IPS-18a (cell line): Measurements from ENCODE around the gene C1QL4.
A peak's percentile ranks its signal among the peaks of the same experiment; 100 is the strongest.
"Not testable (repeated sequence)": the region's sequence is repeated elsewhere in the genome, so short reads cannot be mapped to it uniquely, and the experiment has no call there.

ENCODE experiments used
- H3K27ac ChIP-seq: one replicate; pipeline ENCODE4 v1.5.1; 2013; ENCODE audit warnings: low read length
- H3K27me3 ChIP-seq: one replicate; pipeline ENCODE4 v1.6.1; 2013; ENCODE audit warnings: mild to moderate bottlenecking, low read length; ENCODE audit not compliant: control insufficient read depth, insufficient read depth
- H3K36me3 ChIP-seq: one replicate; pipeline ENCODE4 v1.6.1; 2013; ENCODE audit warnings: low read depth, low read length; ENCODE audit not compliant: control insufficient read depth
- H3K4me1 ChIP-seq: one replicate; pipeline ENCODE4 v1.6.1; 2013; ENCODE audit warnings: low read depth, low read length; ENCODE audit not compliant: control insufficient read depth
- H3K4me3 ChIP-seq: one replicate; pipeline ENCODE4 v1.5.1; 2013; ENCODE audit warnings: low read length
- H3K9ac ChIP-seq: one replicate; pipeline ENCODE4 v1.6.1; 2013; ENCODE audit warnings: mild to moderate bottlenecking, low read length, moderate library complexity
- H3K9me3 ChIP-seq: one replicate; pipeline ENCODE4 v1.6.1; 2013; ENCODE audit warnings: low read depth, low read length; ENCODE audit not compliant: control insufficient read depth

C1QL4 gene

DNA sequence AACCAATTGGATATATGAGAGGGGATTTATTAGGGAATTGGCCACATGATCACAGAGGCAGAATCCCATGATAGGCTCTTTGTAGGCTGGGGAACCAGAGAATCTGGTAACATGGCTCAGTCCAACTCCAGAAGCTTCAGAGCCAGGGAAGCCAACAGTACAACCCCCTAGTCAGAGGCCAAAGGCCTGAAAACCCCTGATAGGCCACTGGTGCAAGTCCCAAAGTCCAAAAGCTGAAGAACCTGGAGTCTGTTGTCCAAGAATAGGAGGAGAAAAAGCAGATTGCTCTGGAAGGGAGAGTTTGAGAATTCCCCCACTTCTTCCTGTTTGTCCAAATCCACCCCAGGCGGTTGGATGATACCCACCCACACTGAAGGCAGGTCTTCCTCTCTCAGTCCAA, 22.2 kb downstream of the C1QL4 start:
- Histone ChIP-seq H3K36me3 (no peaks in the 10 kb centered on the region), H3K9ac (no peak overlapping the region), H3K4me1 (no peaks in the 10 kb centered on the region), H3K27me3 (peaks cover under 1% of the 10 kb centered on the region), H3K4me3 (no peak overlapping the region), H3K27ac (no peak overlapping the region), H3K9me3 (no peaks in the 10 kb centered on the region)

DNA sequence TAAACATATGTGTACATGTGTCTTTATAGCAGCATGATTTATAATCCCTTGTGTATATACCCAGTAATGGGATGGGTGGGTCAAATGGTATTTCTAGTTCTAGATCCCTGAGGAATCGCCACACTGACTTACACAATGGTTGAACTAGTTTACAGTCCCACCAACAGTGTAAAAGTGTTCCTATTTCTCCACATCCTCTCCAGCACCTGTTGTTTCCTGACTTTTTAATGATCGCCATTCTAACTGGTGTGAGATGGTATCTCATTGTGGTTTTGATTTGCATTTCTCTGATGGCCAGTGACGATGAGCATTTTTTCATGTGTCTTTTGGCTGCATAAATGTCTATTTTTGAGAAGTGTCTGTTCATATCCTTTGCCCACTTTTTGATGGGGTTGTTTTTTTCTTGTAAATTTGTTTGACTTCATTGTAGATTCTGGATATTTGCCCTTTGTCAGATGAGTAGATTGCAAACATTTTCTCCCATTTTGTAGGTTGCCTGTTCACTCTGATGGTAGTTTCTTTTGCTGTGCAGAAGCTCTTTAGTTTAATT, 26.5 kb downstream of the C1QL4 start:
- H3K36me3 ChIP-seq, H3K9ac ChIP-seq, H3K27me3 ChIP-seq, H3K4me1 ChIP-seq, H3K4me3 ChIP-seq, H3K9me3 ChIP-seq, H3K27ac ChIP-seq: not testable (repeated sequence)

DNA sequence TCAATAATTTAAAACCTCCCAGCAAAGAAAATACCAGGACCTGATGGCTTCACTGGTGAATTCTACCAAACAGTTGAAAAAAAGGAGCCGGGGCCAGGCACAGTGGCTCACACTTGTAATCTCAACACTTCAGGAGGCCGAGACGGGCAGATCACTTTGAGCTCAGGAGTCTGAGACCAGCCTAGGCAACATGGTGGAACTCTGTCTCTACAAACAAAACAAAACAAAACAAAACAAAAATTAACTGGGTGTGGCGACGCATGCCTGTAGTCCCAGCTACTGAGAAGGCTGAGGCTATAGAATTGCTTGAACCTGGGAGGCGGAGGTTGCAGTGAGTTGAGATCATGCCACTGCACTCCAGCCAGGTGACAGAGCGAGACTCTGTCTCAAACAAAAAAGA, 27.6 kb downstream of the C1QL4 start:
- H3K9ac ChIP-seq, result no peak overlapping the region
- H3K27ac ChIP-seq, result no peak overlapping the region
- no peaks in the 10 kb centered on the region for H3K4me1 ChIP-seq
- H3K4me3 ChIP-seq, result no peak overlapping the region
- no peaks in the 10 kb centered on the region for H3K9me3 ChIP-seq
- no peaks in the 10 kb centered on the region for H3K36me3 ChIP-seq
- H3K27me3 ChIP-seq, result no peaks in the 10 kb centered on the region

DNA sequence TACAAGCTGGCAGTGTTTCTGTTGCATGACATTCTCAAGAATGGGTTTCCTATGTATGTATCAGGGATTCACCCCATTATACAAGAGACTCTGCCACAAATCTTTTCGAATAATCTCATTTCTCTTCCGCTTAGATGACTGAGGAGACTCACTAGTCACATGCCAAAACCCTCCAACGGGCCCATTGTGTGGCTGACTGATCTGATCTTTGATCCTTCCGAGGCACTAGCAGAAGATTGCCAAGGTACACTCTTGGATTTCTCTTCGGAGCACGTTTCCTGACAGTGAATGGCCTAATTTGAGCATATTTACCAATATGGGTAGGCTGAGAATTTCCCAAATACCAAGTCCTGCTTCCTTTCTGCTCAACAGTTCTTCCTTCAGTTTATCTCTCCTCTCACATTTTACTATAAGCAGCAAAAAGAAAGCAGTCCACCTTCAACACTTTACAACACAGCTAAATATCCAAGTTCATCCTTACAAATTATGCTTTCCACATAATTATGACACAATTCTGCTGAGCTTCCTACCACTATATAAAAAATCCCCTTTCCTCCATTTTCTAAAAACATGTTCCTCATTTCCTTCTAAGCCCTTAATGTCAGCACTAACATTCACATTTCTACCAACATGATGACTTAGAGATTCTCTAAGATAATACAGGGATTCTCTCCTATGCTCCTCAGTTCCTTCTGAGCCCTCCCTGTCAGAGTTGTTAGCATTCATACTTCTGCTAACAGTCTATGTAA, 31.1 kb downstream of the C1QL4 start:
- Histone ChIP-seq H3K27ac (no peak overlapping the region), H3K27me3 (peaks cover 5% of the 10 kb centered on the region), H3K9me3 (no peaks in the 10 kb centered on the region), H3K9ac (no peak overlapping the region), H3K4me3 (no peak overlapping the region), H3K36me3 (no peaks in the 10 kb centered on the region), H3K4me1 (no peaks in the 10 kb centered on the region)

DNA sequence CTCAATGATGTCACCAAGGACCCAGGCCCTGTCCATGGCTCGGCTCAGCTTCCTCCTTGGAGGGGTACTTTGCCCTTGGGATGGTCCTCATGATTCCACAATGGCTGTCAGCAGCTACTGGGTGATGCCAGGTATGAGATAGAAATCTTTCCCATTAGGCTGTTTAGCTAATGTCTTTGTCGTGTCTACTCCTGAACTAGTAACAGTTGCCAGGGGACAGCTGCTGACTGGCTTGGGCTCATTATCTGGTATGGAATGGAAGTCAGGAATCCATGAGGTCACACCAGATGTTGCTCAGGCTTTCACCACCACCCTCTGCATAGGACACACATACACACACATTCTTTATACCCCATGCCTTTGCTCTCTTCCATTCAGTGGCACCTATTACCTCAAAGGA, 32.8 kb downstream of the C1QL4 start:
- Histone ChIP-seq H3K4me1 (no peaks in the 10 kb centered on the region), H3K27ac (no peak overlapping the region), H3K4me3 (no peak overlapping the region), H3K9ac (no peak overlapping the region), H3K9me3 (no peaks in the 10 kb centered on the region), H3K27me3 (peaks cover 5% of the 10 kb centered on the region), H3K36me3 (no peaks in the 10 kb centered on the region)

DNA sequence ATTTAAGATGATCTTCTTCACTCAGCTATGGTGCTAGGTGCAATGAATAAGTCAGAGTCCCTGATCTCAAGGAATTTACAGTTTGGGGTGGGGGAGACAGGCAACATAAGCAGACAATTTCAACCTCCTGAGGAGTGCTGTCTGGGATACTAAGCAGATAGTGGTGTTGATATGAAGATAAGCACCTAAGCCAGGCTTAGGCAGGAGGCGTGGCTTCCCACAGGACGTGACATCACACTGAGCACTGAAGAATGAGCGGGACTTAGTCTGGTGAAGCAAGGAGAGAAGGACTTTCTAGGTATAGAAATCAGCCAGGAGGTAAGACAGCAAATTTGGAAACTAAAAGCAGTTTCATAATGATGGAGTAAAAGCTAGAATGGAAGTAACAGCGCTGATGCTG, 35.2 kb downstream of the C1QL4 start:
- Histone ChIP-seq H3K4me1 (peaks cover 4% of the 10 kb centered on the region), H3K4me3 (no peak overlapping the region), H3K27me3 (peaks cover 28% of the 10 kb centered on the region), H3K27ac (no peak overlapping the region), H3K9ac (no peak overlapping the region), H3K9me3 (no peaks in the 10 kb centered on the region), H3K36me3 (no peaks in the 10 kb centered on the region)

DNA sequence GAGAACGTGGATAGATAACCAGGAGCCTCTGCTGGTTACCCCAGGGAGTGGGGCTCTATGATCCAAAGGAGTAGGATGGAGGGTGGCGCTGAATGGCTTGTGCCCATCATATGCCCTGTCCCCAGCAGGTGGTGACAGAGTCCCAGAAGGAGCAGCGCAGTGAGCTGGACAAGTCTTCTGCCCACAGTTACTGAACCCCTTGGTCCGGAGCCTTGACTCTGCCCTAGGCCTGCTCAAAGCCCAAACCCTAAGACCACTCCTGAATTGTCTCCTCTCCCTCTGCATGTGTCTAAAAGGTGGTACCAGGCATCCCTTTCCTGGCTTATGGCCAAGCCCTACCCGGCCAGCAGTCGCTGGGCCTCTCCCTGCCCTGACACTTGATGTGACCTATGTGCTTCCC, 38.8 kb downstream of the C1QL4 start:
- Histone ChIP-seq H3K9ac (no peak overlapping the region), H3K27me3 (peaks cover 64% of the 10 kb centered on the region), H3K4me1 (peaks cover 11% of the 10 kb centered on the region), H3K4me3 (no peak overlapping the region), H3K9me3 (no peaks in the 10 kb centered on the region), H3K36me3 (no peaks in the 10 kb centered on the region), H3K27ac (no peak overlapping the region)

DNA sequence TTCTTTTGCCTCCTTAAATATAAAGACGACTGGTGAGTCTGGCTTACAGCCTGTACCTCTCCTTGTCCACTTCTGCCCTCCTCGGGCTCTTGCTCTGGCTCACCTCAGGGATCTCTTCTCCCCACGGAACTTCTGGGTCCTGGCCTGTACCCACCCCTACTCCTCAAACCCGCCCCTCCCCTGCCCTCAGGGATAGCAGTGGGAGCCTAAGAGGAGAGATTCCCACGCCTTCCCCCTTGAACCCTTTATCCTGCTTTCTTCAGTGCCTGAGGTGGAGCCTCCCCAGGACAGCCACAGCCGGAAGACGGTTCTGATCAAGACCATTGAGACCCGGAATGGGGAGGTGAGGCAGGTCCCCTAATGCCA, 39.3 kb downstream of the C1QL4 start:
- H3K4me3 ChIP-seq, result peak overlapping the region; percentile 48

DNA sequence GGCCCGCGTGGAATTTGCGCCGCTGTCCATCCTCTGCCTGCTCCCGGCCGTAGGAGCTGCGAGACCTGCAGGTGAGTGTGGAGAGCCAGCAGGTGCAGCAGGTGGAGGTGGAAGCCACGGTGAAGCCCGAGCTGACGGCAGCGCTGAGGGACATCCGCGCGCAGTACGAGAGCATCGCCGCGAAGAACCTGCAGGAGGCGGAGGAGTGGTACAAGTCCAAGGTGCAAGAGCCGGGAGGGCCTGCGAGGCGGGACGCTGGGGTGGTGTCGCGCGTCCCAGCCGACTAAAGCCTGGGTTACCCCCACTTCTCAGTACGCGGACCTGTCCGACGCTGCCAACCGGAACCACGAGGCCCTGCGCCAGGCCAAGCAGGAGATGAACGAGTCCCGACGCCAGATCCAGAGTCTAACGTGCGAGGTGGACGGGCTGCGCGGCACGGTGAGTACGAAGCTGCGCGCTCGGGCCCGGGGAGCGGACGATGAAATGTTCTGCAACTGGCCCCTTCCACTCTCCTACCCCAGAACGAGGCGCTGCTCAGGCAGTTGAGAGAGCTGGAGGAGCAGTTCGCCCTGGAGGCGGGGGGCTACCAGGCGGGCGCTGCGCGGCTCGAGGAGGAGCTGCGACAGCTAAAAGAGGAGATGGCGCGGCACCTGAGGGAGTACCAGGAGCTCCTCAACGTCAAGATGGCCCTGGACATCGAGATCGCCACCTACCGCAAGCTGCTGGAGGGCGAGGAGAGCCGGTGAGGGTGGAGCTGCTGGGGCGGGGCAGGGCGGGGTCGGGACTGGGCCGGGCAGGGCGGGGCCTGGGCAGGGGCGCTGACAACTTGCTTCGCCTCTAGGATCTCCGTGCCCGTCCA, 39.9 kb downstream of the C1QL4 start:
- H3K9me3 ChIP-seq, result no peaks in the 10 kb centered on the region
- H3K27me3 ChIP-seq, result peaks cover 75% of the 10 kb centered on the region
- no peak overlapping the region for H3K27ac ChIP-seq
- no peaks in the 10 kb centered on the region for H3K36me3 ChIP-seq
- no peak overlapping the region for H3K9ac ChIP-seq
- H3K4me1 ChIP-seq, result peaks cover 14% of the 10 kb centered on the region
- H3K4me3 ChIP-seq, result peak overlapping the region; percentile 48

More for the DNA sequence above, 39.3 kb downstream of the C1QL4 start:
- no peaks in the 10 kb centered on the region for H3K36me3 ChIP-seq
- peaks cover 14% of the 10 kb centered on the region for H3K4me1 ChIP-seq
- no peak overlapping the region for H3K27ac ChIP-seq
- no peaks in the 10 kb centered on the region for H3K9me3 ChIP-seq
- no peak overlapping the region for H3K9ac ChIP-seq
- H3K27me3 ChIP-seq, result peaks cover 69% of the 10 kb centered on the region

DNA sequence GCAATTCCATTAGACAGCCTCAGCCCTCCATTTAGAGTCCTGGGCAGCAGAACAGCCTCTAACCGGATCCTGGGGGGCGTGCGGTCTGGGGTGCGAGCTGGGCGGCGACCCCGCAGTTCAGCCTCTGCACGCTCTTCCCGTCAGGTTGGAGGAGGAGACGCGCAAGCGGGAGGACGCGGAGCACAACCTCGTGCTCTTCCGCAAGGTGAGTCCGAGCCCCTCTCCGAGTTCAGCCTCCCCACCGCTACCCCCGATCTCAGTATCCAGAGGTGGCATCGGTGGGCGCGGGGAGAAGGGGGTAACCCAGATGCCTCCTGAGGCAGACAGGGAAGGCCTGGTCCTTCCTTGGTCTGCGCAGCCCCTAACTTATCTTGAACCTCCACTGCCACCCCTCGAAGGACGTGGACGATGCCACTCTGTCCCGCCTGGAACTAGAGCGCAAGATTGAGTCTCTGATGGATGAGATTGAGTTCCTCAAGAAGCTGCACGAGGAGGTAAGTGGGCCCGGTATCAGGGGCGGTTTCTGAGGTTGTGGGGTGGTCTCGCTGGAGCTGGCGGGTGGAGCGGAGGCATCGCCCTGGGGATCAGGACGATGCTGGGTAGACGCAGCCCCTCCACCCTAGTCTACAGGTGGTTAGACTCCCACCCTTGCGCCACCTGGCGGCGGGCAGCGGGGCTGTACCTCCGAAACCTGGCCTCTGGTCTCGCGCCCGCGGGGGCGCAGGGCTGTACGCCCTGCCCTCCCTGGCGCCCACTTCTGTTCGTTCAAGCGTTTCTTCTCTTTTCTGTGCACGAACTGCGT, 40.8 kb downstream of the C1QL4 start:
- H3K4me1 ChIP-seq, result peaks cover 14% of the 10 kb centered on the region
- peak overlapping the region; percentile 46 for H3K4me3 ChIP-seq
- no peak overlapping the region for H3K9ac ChIP-seq
- no peaks in the 10 kb centered on the region for H3K9me3 ChIP-seq
- no peaks in the 10 kb centered on the region for H3K36me3 ChIP-seq
- H3K27ac ChIP-seq, result no peak overlapping the region
- peaks cover 74% of the 10 kb centered on the region for H3K27me3 ChIP-seq
